ENCODE results near the gene VIL1. TPM values are rescaled to one million over a fixed set of nuclear protein-coding genes. Genes with fewer than 3 reads are reported as not detected.
A peak's percentile ranks its signal among the peaks of the same experiment; 100 is the strongest.

The VIL1 gene
- total RNA-seq, 1 experiment from 2014 or later, result 401 TPM

DNA sequence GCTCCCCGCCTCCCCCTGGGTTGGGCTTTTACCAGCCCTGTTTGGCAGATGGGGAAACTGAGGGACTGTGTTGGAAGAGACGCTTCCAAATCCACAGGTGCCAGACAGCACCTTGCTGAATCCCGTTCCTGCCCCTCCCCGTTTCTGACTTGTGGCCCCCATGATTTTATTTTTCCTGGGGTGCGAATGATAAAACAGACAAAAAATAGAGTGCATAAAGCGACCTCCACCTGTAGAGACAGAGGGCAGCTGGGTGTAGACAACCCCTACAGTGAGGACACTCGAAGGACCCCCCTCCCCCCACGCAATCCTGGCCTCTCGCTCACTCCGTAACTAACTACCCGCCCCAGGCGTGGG, 21.5 kb upstream of the VIL1 start:
- BruUV-seq (replicated peaks), result TSS peak; percentile 85
- ChIA-PET POLR2A (interaction anchor here (0.6 to 3.4 kb wide), 4 partner anchors 21 to 111 kb away, joined by 3 to 37 read pairs (median 6); partner anchors contain the start of gene VIL1), CTCF (interaction anchor here (0.7 to 2.4 kb wide), 6 partner anchors 9 to 127 kb away, joined by 3 to 28 read pairs (median 4); partner anchors contain the start of genes AAMP, PNKD and VIL1)
- intact Hi-C loops (cut with micrococcal nuclease; ENCODE audit: unreplicated experiment), result loop anchor here (2.0 kb wide), 2 partner anchors 41 to 211 kb away; partner anchors contain the start of gene CATIP
- TF ChIP-seq, protein P1, sequence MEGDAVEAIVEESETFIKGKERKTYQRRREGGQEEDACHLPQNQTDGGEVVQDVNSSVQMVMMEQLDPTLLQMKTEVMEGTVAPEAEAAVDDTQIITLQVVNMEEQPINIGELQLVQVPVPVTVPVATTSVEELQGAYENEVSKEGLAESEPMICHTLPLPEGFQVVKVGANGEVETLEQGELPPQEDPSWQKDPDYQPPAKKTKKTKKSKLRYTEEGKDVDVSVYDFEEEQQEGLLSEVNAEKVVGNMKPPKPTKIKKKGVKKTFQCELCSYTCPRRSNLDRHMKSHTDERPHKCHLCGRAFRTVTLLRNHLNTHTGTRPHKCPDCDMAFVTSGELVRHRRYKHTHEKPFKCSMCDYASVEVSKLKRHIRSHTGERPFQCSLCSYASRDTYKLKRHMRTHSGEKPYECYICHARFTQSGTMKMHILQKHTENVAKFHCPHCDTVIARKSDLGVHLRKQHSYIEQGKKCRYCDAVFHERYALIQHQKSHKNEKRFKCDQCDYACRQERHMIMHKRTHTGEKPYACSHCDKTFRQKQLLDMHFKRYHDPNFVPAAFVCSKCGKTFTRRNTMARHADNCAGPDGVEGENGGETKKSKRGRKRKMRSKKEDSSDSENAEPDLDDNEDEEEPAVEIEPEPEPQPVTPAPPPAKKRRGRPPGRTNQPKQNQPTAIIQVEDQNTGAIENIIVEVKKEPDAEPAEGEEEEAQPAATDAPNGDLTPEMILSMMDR (IDR thresholded peaks at IDR 0.05; ENCODE audit: insufficient read depth in 1 of 2, low read depth in 1 of 2, low read length in 1 of 2, severe bottlenecking in 1 of 2, unreplicated experiment in 1 of 2), result no peak
- Histone ChIP-seq H3K36me3 (ENCODE audit: control insufficient read depth, insufficient read depth, low read length) (no peaks in the 10 kb centered on the region), H3K4me3 (ENCODE audit: low read depth, low read length) (peak overlapping the region; percentile 77), H3K9me3 (no peaks in the 10 kb centered on the region), H3K27me3 (replicated peaks; ENCODE audit: control insufficient read depth, insufficient read depth, low read length) (no peaks in the 10 kb centered on the region), H3K4me1 (peaks cover 15% of the 10 kb centered on the region)
- Mint-ChIP-seq H3K4me3 (ENCODE audit: unreplicated experiment) (peak overlapping the region; percentile 98), H3K27me3 (ENCODE audit: insufficient read depth, unreplicated experiment) (no peaks in the 10 kb centered on the region), H3K9me3 (ENCODE audit: unreplicated experiment) (no peaks in the 10 kb centered on the region), H3K27ac (ENCODE audit: unreplicated experiment) (peak overlapping the region; percentile 98), H3K4me1 (ENCODE audit: low read depth, unreplicated experiment) (peaks cover 22% of the 10 kb centered on the region), H3K36me3 (ENCODE audit: insufficient read depth, unreplicated experiment) (peaks cover 49% of the 10 kb centered on the region)
- no peak for DNase-seq

DNA sequence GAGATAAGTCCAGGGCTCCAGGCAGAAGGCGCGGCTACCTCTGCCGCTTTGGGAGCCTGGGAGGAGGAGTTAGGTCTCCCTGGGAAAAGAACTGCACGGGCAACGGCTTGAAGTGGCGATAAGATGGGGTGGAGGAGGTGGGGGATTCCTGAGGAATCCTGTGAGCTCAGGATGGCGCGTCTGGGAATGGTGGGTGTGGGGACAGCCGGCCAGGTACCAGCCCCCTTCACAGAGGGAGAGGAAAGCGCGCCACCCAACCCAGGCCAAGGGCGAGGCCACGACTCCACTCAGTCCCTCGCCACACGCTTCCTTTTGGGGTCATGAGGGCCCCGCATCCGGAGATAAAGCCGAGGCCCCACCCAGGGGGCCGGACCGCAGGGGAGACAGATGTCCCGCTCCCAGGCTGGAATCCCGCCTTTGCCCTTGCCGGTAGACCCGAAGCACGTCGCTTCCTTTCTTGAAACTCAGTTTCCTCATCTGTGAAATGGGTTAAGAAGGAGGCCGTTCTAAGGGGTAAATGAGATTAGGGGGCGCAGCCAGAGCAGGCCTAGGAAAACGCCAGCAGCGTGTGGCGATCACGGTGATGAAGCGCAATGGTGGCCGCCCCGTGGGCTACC, 21.0 kb upstream of the VIL1 start:
- peaks cover 15% of the 10 kb centered on the region for H3K4me1 ChIP-seq
- peak; percentile 90 to 97 for DNase-seq
- intact Hi-C loops (cut with micrococcal nuclease; ENCODE audit: unreplicated experiment), result loop anchor here (2.0 kb wide), 2 partner anchors 41 to 211 kb away; partner anchors contain the start of gene CATIP
- Mint-ChIP-seq H3K9me3 (ENCODE audit: unreplicated experiment) (no peaks in the 10 kb centered on the region), H3K27ac (ENCODE audit: unreplicated experiment) (peak overlapping the region; percentile 98), H3K27me3 (ENCODE audit: insufficient read depth, unreplicated experiment) (no peaks in the 10 kb centered on the region), H3K36me3 (ENCODE audit: insufficient read depth, unreplicated experiment) (peaks cover 54% of the 10 kb centered on the region), H3K4me3 (ENCODE audit: unreplicated experiment) (peak overlapping the region; percentile 98), H3K4me1 (ENCODE audit: low read depth, unreplicated experiment) (peaks cover 22% of the 10 kb centered on the region)
- no peaks in the 10 kb centered on the region for H3K27me3 ChIP-seq (replicated peaks; ENCODE audit: control insufficient read depth, insufficient read depth, low read length)
- no peaks in the 10 kb centered on the region for H3K9me3 ChIP-seq
- peak overlapping the region; percentile 77 for H3K4me3 ChIP-seq (ENCODE audit: low read depth, low read length)
- BruUV-seq (replicated peaks), result TSS peak; percentile 14
- ChIA-PET CTCF (interaction anchor here (0.7 to 2.4 kb wide), 6 partner anchors 8 to 128 kb away, joined by 3 to 28 read pairs (median 4); partner anchors contain the start of genes AAMP, PNKD and VIL1), POLR2A (interaction anchor here (0.6 to 3.4 kb wide), 4 partner anchors 21 to 111 kb away, joined by 3 to 37 read pairs (median 6); partner anchors contain the start of gene VIL1)
- H3K36me3 ChIP-seq (ENCODE audit: control insufficient read depth, insufficient read depth, low read length), result no peaks in the 10 kb centered on the region
- TF ChIP-seq, protein P1 (IDR thresholded peaks at IDR 0.05; ENCODE audit: insufficient read depth in 1 of 2, low read depth in 1 of 2, low read length in 1 of 2, severe bottlenecking in 1 of 2, unreplicated experiment in 1 of 2), result no peak

DNA sequence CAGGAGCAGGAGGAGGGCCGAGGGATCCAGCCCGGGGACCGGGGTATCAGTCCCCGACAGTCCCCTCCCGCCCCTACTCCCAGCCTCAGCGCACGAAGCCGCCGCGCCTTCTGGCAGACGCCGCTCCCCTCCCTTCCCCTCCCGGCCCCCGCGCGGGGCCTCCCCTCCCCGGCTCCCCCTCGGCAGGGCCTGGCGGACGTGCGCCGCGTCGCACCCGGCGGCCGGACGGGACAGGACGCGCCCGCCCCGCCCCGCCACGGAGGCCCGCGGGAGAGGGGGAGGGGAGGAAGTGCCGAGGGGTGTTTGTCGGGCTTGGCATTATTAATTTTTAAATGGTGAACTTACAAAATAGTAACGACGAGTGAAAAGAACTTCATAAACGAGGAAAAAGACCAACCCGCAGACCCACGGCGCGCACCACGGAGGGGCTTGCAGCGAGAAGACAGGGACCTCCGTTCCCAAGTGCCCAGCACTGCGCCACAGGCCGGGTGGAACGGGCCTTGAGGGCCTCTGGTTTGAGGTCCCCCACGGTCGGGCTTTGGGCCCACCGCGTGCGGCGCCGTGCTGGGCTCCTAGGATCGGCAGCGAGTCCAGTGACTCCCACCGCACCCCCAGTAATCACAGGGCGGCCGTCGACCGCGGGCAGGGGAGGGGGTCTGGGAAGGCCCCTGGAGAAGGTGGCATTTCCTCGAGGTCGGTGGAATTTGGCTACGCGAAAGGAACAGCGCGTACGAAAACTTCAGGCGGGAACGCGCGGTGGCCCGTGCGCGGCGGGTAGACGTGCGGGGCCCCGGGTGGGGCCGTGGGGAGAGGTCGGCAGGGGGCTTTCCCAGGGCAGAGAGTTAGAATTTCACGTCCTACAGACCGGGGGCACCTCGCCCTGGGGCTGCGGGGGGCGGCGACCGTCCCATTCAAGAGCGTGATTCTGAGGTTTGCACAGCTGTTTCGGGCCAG, 20.2 kb upstream of the VIL1 start:
- peak; percentile 84 to 88 for DNase-seq
- no peaks in the 10 kb centered on the region for H3K27me3 Mint-ChIP-seq (ENCODE audit: insufficient read depth, unreplicated experiment)
- peaks cover 15% of the 10 kb centered on the region for H3K4me1 ChIP-seq
- TF ChIP-seq, protein P1 (IDR thresholded peaks at IDR 0.05; ENCODE audit: insufficient read depth in 1 of 2, low read depth in 1 of 2, low read length in 1 of 2, severe bottlenecking in 1 of 2, unreplicated experiment in 1 of 2), result no peak
- ChIA-PET POLR2A (interaction anchor here (1.0 to 3.4 kb wide), 3 partner anchors 104 to 112 kb away, joined by 8 to 37 read pairs (median 17); no protein-coding TSS in a partner anchor), CTCF (interaction anchor here (1.0 to 1.3 kb wide), 3 partner anchors 20 to 128 kb away, joined by 3 to 4 read pairs (median 3); partner anchors contain the start of genes AAMP, PNKD and VIL1)
- H3K27me3 ChIP-seq (replicated peaks; ENCODE audit: control insufficient read depth, insufficient read depth, low read length), result no peaks in the 10 kb centered on the region
- peak overlapping the region; percentile 98 for H3K27ac Mint-ChIP-seq (ENCODE audit: unreplicated experiment)
- H3K4me1 Mint-ChIP-seq (ENCODE audit: low read depth, unreplicated experiment), result peaks cover 22% of the 10 kb centered on the region
- no peaks in the 10 kb centered on the region for H3K9me3 Mint-ChIP-seq (ENCODE audit: unreplicated experiment)
- peak overlapping the region; percentile 77 for H3K4me3 ChIP-seq (ENCODE audit: low read depth, low read length)
- peak overlapping the region; percentile 98 for H3K4me3 Mint-ChIP-seq (ENCODE audit: unreplicated experiment)
- intact Hi-C loops (cut with micrococcal nuclease; ENCODE audit: unreplicated experiment), result no loop called here
- no TSS peak for BruUV-seq (replicated peaks)
- no peaks in the 10 kb centered on the region for H3K9me3 ChIP-seq
- H3K36me3 ChIP-seq (ENCODE audit: control insufficient read depth, insufficient read depth, low read length), result no peaks in the 10 kb centered on the region
- H3K36me3 Mint-ChIP-seq (ENCODE audit: insufficient read depth, unreplicated experiment), result peaks cover 62% of the 10 kb centered on the region

All from Caco-2 (cell line).